ENCODE results near the gene GAPDHS. TPM values are rescaled to one million over a fixed set of nuclear protein-coding genes. Genes with fewer than 3 reads are reported as not detected.

Gene GAPDHS
- total RNA-seq, 4 donors from 2014 or later, result not detected

DNA sequence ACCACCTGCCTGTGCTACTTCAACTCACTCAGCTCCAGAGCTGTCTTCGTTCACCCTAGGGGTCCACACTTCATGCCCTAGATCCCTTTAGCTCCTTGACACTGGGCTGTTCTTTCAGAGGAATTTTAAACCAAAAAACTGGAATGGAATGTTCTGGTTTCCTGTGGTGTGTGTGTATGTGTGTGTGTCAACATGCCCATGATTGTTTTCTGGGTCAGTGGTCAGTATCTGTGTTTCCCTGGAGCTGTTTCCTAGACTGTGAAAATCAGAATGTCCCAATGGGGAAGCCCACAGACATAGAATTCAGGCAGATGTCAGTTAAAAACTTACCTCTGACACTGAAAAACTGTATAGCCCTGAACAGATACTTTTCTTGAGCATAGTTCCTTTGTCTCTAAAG, 54.1 kb downstream of the GAPDHS start:
- TF ChIP-seq POLR2A (IDR thresholded peaks at IDR 0.05) (no peak), POLR2AphosphoS5 (IDR thresholded peaks at IDR 0.05) (no peak), EP300 (IDR thresholded peaks at IDR 0.05) (no peak)
- TF ChIP-seq, protein P1, sequence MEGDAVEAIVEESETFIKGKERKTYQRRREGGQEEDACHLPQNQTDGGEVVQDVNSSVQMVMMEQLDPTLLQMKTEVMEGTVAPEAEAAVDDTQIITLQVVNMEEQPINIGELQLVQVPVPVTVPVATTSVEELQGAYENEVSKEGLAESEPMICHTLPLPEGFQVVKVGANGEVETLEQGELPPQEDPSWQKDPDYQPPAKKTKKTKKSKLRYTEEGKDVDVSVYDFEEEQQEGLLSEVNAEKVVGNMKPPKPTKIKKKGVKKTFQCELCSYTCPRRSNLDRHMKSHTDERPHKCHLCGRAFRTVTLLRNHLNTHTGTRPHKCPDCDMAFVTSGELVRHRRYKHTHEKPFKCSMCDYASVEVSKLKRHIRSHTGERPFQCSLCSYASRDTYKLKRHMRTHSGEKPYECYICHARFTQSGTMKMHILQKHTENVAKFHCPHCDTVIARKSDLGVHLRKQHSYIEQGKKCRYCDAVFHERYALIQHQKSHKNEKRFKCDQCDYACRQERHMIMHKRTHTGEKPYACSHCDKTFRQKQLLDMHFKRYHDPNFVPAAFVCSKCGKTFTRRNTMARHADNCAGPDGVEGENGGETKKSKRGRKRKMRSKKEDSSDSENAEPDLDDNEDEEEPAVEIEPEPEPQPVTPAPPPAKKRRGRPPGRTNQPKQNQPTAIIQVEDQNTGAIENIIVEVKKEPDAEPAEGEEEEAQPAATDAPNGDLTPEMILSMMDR (IDR thresholded peaks at IDR 0.05), result no peak
- H3K4me1 ChIP-seq, result no peaks in the 10 kb centered on the region
- H3K27ac ChIP-seq, result no peak overlapping the region
- no peak overlapping the region for H3K4me3 ChIP-seq
- H3K27me3 ChIP-seq, result peaks cover 59% of the 10 kb centered on the region
- H3K36me3 ChIP-seq, result no peaks in the 10 kb centered on the region
- no peak for ATAC-seq
- no peaks in the 10 kb centered on the region for H3K9me3 ChIP-seq
- 40% methylated on average over 1 of the region's 1 CpG for WGBS, 2 donors (ENCODE audit: low coverage in 1 of 2)

- H3K36me3 ChIP-seq, result no peaks in the 10 kb centered on the region
- no peak overlapping the region for H3K27ac ChIP-seq
- no peak overlapping the region for H3K4me3 ChIP-seq
- no peaks in the 10 kb centered on the region for H3K4me1 ChIP-seq
- 83 to 84% methylated on average over 2 to 3 of the region's 3 CpGs for WGBS, 2 donors (ENCODE audit: low coverage in 1 of 2)
- H3K27me3 ChIP-seq, result peaks cover 50% of the 10 kb centered on the region
- no peak for ATAC-seq
- TF ChIP-seq, protein P1 (IDR thresholded peaks at IDR 0.05), result no peak
- TF ChIP-seq POLR2A (IDR thresholded peaks at IDR 0.05) (no peak), EP300 (IDR thresholded peaks at IDR 0.05) (no peak), POLR2AphosphoS5 (IDR thresholded peaks at IDR 0.05) (no peak)
- H3K9me3 ChIP-seq, result no peaks in the 10 kb centered on the region
Measured at GRCh38 chr19:35590875-35591274, 57.6 kb downstream of the GAPDHS start.

DNA sequence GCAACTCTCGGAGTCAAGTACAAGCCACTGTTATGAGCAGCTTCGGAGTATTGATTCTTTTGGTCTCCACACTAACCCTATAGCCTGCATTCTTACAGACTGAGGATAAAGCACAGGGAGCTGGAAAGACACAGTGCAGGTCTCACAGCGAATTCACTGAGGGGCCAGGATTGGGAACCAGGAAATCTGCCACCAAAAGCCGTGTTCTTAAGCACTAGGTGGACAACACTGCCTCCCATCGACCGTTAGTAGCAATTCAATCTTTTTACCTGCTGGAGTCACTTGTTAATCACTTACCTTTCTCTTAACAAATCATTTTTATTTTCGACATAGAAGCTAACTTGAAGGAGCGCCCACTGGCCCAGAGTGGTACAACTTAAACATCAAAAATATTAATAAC, 59.0 kb downstream of the GAPDHS start:
- TF ChIP-seq, protein P1 (IDR thresholded peaks at IDR 0.05), result peak in 2 of 4 experiments; percentile 10 to 26
- no peak for TF ChIP-seq POLR2A (IDR thresholded peaks at IDR 0.05)
- WGBS, 2 donors (ENCODE audit: low coverage in 1 of 2), result 28 to 31% methylated on average over 5 to 8 of the region's 8 CpGs
- H3K36me3 ChIP-seq, result no peaks in the 10 kb centered on the region
- ATAC-seq, result no peak
- no peaks in the 10 kb centered on the region for H3K4me1 ChIP-seq
- no peak overlapping the region for H3K4me3 ChIP-seq
- peaks cover 39% of the 10 kb centered on the region for H3K27me3 ChIP-seq
- H3K27ac ChIP-seq, result no peak overlapping the region
- no peaks in the 10 kb centered on the region for H3K9me3 ChIP-seq

Other genes starting within 250 kb of the GAPDHS start
- gene MAG, start 241.3 kb upstream of the GAPDHS start, total RNA-seq, result under 1 TPM in 1 of 4 donors, not detected in 3; 0.40 TPM
- 1 to 10 TPM; 2.7 to 5.6 (median 4.9) TPM for gene CD22, start 204.3 kb upstream of the GAPDHS start, total RNA-seq
- gene FFAR1, start 185.6 kb upstream of the GAPDHS start, total RNA-seq, result not detected
- under 1 TPM in 1 of 4 donors, not detected in 3; 0.13 TPM for gene FFAR3, start 175.0 kb upstream of the GAPDHS start, total RNA-seq
- gene GPR42, start 162.4 kb upstream of the GAPDHS start, total RNA-seq, result not detected
- 1 to 10 TPM in 1 of 4 donors, under 1 TPM in 1, not detected in 2; 0.35 to 1.3 TPM for gene FFAR2, start 85.2 kb upstream of the GAPDHS start, total RNA-seq
- gene KRTDAP, start 43.0 kb upstream of the GAPDHS start, total RNA-seq, result not detected
- gene DMKN, start 19.8 kb upstream of the GAPDHS start, total RNA-seq, result 10 to 100 TPM in 2 of 4 donors, 1 to 10 TPM in 2; 5.6 to 20.0 (median 9.0) TPM
- 10 to 100 TPM in 1 of 4 donors, 1 to 10 TPM in 2, not detected in 1; 1.0 to 13.4 (median 1.2) TPM for gene SBSN, start 5.1 kb upstream of the GAPDHS start, total RNA-seq
- 10 to 100 TPM; 60.0 to 82.6 (median 64.1) TPM for gene TMEM147, start 12.2 kb downstream of the GAPDHS start, total RNA-seq
- gene ATP4A, start 30.2 kb downstream of the GAPDHS start, total RNA-seq, result not detected
- not detected for gene PMIS2, start 52.7 kb downstream of the GAPDHS start, total RNA-seq
- 1 to 10 TPM; 3.9 to 8.7 (median 6.2) TPM for gene HAUS5, start 79.3 kb downstream of the GAPDHS start, total RNA-seq
- gene RBM42, start 95.6 kb downstream of the GAPDHS start, total RNA-seq, result 10 to 100 TPM; 66.1 to 98.0 (median 72.8) TPM
- not detected for gene ETV2, start 108.3 kb downstream of the GAPDHS start, total RNA-seq
- 100 to 1,000 TPM; 403 to 607 (median 414) TPM for gene COX6B1, start 114.9 kb downstream of the GAPDHS start, total RNA-seq
- gene UPK1A, start 133.1 kb downstream of the GAPDHS start, total RNA-seq, result not detected
- gene ZBTB32, start 171.1 kb downstream of the GAPDHS start, total RNA-seq, result under 1 TPM in 2 of 4 donors, not detected in 2; 0.31 TPM
- 10 to 100 TPM in 3 of 4 donors, 1 to 10 TPM in 1; 7.7 to 27.0 (median 17.5) TPM for gene KMT2B, start 184.5 kb downstream of the GAPDHS start, total RNA-seq
- gene IGFLR1, start 209.0 kb downstream of the GAPDHS start, total RNA-seq, result 10 to 100 TPM in 1 of 4 donors, 1 to 10 TPM in 3; 4.6 to 14.3 (median 6.7) TPM
- gene U2AF1L4, start 212.0 kb downstream of the GAPDHS start, total RNA-seq, result 10 to 100 TPM in 3 of 4 donors, 1 to 10 TPM in 1; 7.5 to 29.3 (median 23.7) TPM
- gene PSENEN, start 212.2 kb downstream of the GAPDHS start, total RNA-seq, result 10 to 100 TPM; 20.4 to 35.7 (median 29.5) TPM
- 10 to 100 TPM; 14.4 to 29.4 (median 18.7) TPM for gene LIN37, start 215.1 kb downstream of the GAPDHS start, total RNA-seq
- gene HSPB6, start 223.6 kb downstream of the GAPDHS start, total RNA-seq, result 100 to 1,000 TPM in 2 of 4 donors, 10 to 100 TPM in 2; 44.9 to 119 (median 96.6) TPM
- gene PROSER3, start 224.7 kb downstream of the GAPDHS start, total RNA-seq, result 10 to 100 TPM; 10.1 to 17.1 (median 13.4) TPM
- 10 to 100 TPM in 1 of 4 donors, 1 to 10 TPM in 3; 3.1 to 22.6 (median 5.5) TPM for gene ARHGAP33, start 242.1 kb downstream of the GAPDHS start, total RNA-seq

All from gastroesophageal sphincter (tissue), 4 donors.